EH (cell line): ENCODE measurements around the gene CFAP73.
A peak's percentile ranks its signal among the peaks of the same experiment; 100 is the strongest.

ENCODE experiments used
- DNase-seq: peaks from one replicate; pipeline ENCODE4 v3.0.0-alpha.2; 2015; ENCODE audit warnings: low read depth

CFAP73 gene

GRCh38 chr12:113149361-113150150 is at the start of gene CFAP73:
Gene CFAP73, plus strand, starts transcription at chr12:113149724. Its CDS starts 134 bp downstream, at chr12:113149858.
- DNase-seq, result peak; percentile 92

- no peak for DNase-seq
These were observed 49.8 kb upstream of the CFAP73 start for GRCh38 chr12:113099764-113100163.

GRCh38 chr12:113101751-113102150 is 47.8 kb upstream of the CFAP73 start:
- DNase-seq, result no peak

- no peak for DNase-seq
These were observed 46.7 kb upstream of the CFAP73 start for GRCh38 chr12:113102811-113103210.

- DNase-seq, result no peak
These were observed 45.6 kb upstream of the CFAP73 start for GRCh38 chr12:113103756-113104450.

GRCh38 chr12:113104953-113105510 is 44.5 kb upstream of the CFAP73 start:
- DNase-seq, result no peak

- no peak for DNase-seq
These were observed 43.8 kb upstream of the CFAP73 start for GRCh38 chr12:113105606-113106271.

- no peak for DNase-seq
These were observed 43.2 kb upstream of the CFAP73 start for GRCh38 chr12:113106361-113106760.

- no peak for DNase-seq
These were observed 41.2 kb upstream of the CFAP73 start for GRCh38 chr12:113108308-113108707.

- no peak for DNase-seq
These were observed 40.2 kb upstream of the CFAP73 start for GRCh38 chr12:113109360-113109759.

GRCh38 chr12:113109872-113110599 is 39.5 kb upstream of the CFAP73 start:
- DNase-seq, result no peak

GRCh38 chr12:113111247-113111646 is 38.3 kb upstream of the CFAP73 start:
- no peak for DNase-seq

- DNase-seq, result no peak
These were observed 37.3 kb upstream of the CFAP73 start for GRCh38 chr12:113112043-113112899.

GRCh38 chr12:113113397-113113796 is 36.1 kb upstream of the CFAP73 start:
- DNase-seq, result no peak

- no peak for DNase-seq
These were observed 34.9 kb upstream of the CFAP73 start for GRCh38 chr12:113114447-113115178.

GRCh38 chr12:113115455-113116126 is 33.9 kb upstream of the CFAP73 start:
- DNase-seq, result no peak

GRCh38 chr12:113116875-113117274 is 32.6 kb upstream of the CFAP73 start:
- DNase-seq, result no peak

- peak; percentile 5 for DNase-seq
These were observed 31.8 kb upstream of the CFAP73 start for GRCh38 chr12:113117684-113118083.

- no peak for DNase-seq
These were observed 31.4 kb upstream of the CFAP73 start for GRCh38 chr12:113118142-113118541.
